SK-N-SH treated with all-trans-retinoic acid at 6 μM for 48 hours (cell line): ENCODE results near the gene GOSR2.

Source experiments
- ARNTL ChIP-seq: fragments of 450-650 bp; formaldehyde crosslinking; IDR thresholded peaks from 2 replicates; pipeline ENCODE4 v1.5.0; 2020; ENCODE audit warnings: low read depth, mild to moderate bottlenecking, moderate library complexity, borderline replicate concordance
- BACH2 ChIP-seq: fragments of 250-450 bp; sonication (Bioruptor Pico); IDR thresholded peaks from 2 replicates; pipeline ENCODE4 v1.9.0; 2021; ENCODE audit warnings: mild to moderate bottlenecking, borderline replicate concordance
- CREB5 ChIP-seq: fragments of 250-450 bp; sonication (Bioruptor Pico); IDR thresholded peaks from 2 replicates; pipeline ENCODE4 v1.5.1; 2020; ENCODE audit warnings: low read depth, mild to moderate bottlenecking, moderate library complexity
- GLIS3 ChIP-seq: fragments of 250-450 bp; sonication (Bioruptor Pico); IDR thresholded peaks from 2 replicates; pipeline ENCODE4 v1.5.0; 2020; ENCODE audit warnings: mild to moderate bottlenecking, moderate library complexity
- OSR1 ChIP-seq: fragments of 250-450 bp; sonication (Bioruptor Pico); IDR thresholded peaks from 2 replicates; pipeline ENCODE4 v1.8.0; 2022; ENCODE audit warnings: moderate library complexity, mild to moderate bottlenecking, inconsistent platforms
- PPARA ChIP-seq: fragments of 250-450 bp; sonication (Bioruptor Pico); IDR thresholded peaks from 2 replicates; pipeline ENCODE4 v1.5.0; 2020; ENCODE audit warnings: mild to moderate bottlenecking, borderline replicate concordance
- RARB ChIP-seq: fragments of 250-450 bp; sonication (Bioruptor Pico); IDR thresholded peaks from 2 replicates; pipeline ENCODE4 v1.8.0; 2021; ENCODE audit warnings: mild to moderate bottlenecking, moderate library complexity
- TOX ChIP-seq: fragments of 250-450 bp; sonication (Bioruptor Pico); IDR thresholded peaks from 2 replicates; pipeline ENCODE4 v1.8.0; 2021; ENCODE audit warnings: mild to moderate bottlenecking, moderate library complexity, borderline replicate concordance
- TSHZ2 ChIP-seq: fragments of 250-450 bp; sonication (Bioruptor Pico); IDR thresholded peaks from 2 replicates; pipeline ENCODE4 v1.5.0; 2020; ENCODE audit warnings: mild to moderate bottlenecking, moderate library complexity
- ZFP3 ChIP-seq: fragments of 250-450 bp; sonication (Bioruptor Pico); IDR thresholded peaks from 2 replicates; pipeline ENCODE4 v1.5.0; 2020; ENCODE audit warnings: mild to moderate bottlenecking, moderate library complexity
- ZFP30 ChIP-seq: fragments of 450-650 bp; formaldehyde crosslinking; IDR thresholded peaks from 2 replicates; pipeline ENCODE4 v1.5.0; 2022; ENCODE audit warnings: mild to moderate bottlenecking, moderate library complexity
- ZNF565 ChIP-seq: fragments of 450-650 bp; formaldehyde crosslinking; conservative IDR thresholded peaks from 2 replicates; pipeline ENCODE4 v1.5.0; 2020; ENCODE audit warnings: low read depth, mild to moderate bottlenecking, moderate library complexity
- TF ChIP-seq, protein P1 (sequence below): fragments of 250-450 bp; sonication (Bioruptor Pico); IDR thresholded peaks from 2 replicates; pipeline ENCODE4 v1.8.0; 2020; ENCODE audit warnings: mild to moderate bottlenecking, moderate library complexity, borderline replicate concordance
- TF ChIP-seq, protein P2 (sequence below): fragments of 250-450 bp; sonication (Bioruptor Pico); IDR thresholded peaks from 2 replicates; pipeline ENCODE4 v1.5.1; 2021; ENCODE audit warnings: mild to moderate bottlenecking, moderate library complexity

DNA sequence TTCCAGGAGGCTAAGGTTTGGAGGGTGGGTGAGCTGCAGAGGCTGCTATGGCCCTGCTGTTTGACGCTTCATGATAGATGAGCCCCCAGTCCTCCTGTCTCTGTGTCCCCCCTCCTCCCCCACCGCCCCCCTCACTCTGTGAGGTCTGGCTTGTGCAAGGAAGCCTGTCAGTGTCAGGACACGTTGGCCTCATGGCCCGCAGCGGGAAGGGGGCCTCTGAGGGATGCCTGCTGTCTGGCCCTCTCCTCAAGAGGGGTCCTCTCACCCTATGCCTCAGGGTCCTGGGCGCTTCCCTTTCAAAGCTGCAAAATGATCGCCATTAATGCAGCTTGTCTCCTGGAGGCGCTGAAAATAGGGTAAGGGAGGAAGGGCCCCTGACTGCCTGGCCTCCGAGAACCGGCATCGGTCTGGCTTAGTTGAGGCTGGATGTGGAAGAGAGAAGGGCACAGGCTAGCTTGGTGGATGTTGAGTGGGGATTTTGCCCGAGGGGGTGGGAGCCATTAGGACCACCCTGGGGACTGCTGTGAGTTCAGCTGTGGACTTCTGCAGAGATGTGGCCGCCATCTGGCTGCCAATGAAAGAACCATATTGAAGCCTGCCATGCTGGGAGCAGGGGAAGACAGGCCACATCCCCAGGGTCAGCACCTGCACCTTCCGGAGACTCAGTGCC is 14.8 kb upstream of the GOSR2 start:
- no peak for TF ChIP-seq ZFP30 (CRISPR knock-in tag)
- TF ChIP-seq ARNTL (CRISPR knock-in tag), result no peak
- no peak for TF ChIP-seq TOX (CRISPR knock-in tag)
- TF ChIP-seq CREB5 (CRISPR knock-in tag), result no peak
- no peak for TF ChIP-seq GLIS3 (CRISPR knock-in tag)
- no peak for TF ChIP-seq ZFP3
- TF ChIP-seq, protein P1, sequence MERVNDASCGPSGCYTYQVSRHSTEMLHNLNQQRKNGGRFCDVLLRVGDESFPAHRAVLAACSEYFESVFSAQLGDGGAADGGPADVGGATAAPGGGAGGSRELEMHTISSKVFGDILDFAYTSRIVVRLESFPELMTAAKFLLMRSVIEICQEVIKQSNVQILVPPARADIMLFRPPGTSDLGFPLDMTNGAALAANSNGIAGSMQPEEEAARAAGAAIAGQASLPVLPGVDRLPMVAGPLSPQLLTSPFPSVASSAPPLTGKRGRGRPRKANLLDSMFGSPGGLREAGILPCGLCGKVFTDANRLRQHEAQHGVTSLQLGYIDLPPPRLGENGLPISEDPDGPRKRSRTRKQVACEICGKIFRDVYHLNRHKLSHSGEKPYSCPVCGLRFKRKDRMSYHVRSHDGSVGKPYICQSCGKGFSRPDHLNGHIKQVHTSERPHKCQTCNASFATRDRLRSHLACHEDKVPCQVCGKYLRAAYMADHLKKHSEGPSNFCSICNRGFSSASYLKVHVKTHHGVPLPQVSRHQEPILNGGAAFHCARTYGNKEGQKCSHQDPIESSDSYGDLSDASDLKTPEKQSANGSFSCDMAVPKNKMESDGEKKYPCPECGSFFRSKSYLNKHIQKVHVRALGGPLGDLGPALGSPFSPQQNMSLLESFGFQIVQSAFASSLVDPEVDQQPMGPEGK, result no peak
- no peak for TF ChIP-seq BACH2
- no peak for TF ChIP-seq RARB (CRISPR knock-in tag)
- TF ChIP-seq, protein P2, sequence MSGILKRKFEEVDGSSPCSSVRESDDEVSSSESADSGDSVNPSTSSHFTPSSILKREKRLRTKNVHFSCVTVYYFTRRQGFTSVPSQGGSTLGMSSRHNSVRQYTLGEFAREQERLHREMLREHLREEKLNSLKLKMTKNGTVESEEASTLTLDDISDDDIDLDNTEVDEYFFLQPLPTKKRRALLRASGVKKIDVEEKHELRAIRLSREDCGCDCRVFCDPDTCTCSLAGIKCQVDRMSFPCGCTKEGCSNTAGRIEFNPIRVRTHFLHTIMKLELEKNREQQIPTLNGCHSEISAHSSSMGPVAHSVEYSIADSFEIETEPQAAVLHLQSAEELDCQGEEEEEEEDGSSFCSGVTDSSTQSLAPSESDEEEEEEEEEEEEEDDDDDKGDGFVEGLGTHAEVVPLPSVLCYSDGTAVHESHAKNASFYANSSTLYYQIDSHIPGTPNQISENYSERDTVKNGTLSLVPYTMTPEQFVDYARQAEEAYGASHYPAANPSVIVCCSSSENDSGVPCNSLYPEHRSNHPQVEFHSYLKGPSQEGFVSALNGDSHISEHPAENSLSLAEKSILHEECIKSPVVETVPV, result no peak
- TF ChIP-seq TSHZ2 (CRISPR knock-in tag), result no peak
- TF ChIP-seq PPARA (CRISPR knock-in tag), result no peak
- TF ChIP-seq ZNF565, result no peak
- TF ChIP-seq OSR1 (CRISPR knock-in tag), result no peak
